Liver (tissue), 9 donors: ENCODE data around the gene GRID1. TPM values are rescaled to one million over a fixed set of nuclear protein-coding genes. Genes with fewer than 3 reads are reported as not detected.

Experiments used
- DNase-seq: peaks from one replicate; pipeline ENCODE4 v3.0.0-alpha.2; 2017; ENCODE audit warnings: low spot score
- H3K27ac ChIP-seq, 2 donors: one replicate each; pipeline ENCODE4 v1.7.0; 2013; ENCODE audit warnings: inconsistent platforms in 2 of 2, low read length in 2 of 2, control low read depth in 1 of 2, low read depth in 1 of 2, mild to moderate bottlenecking in 1 of 2
- H3K27me3 ChIP-seq, 4 donors: one replicate each; pipeline versions ENCODE4 v1.6.1 to v1.7.0; 2013; ENCODE audit warnings: low read length in 3 of 4, inconsistent platforms in 1 of 4, mild to moderate bottlenecking in 1 of 4, moderate library complexity in 1 of 4; ENCODE audit not compliant: control insufficient read depth in 4 of 4, insufficient read depth in 4 of 4
- H3K36me3 ChIP-seq, 4 donors: one replicate each; pipeline versions ENCODE4 v1.6.1 to v1.7.0; 2013; ENCODE audit warnings: low read length in 3 of 4, mild to moderate bottlenecking in 3 of 4, low read depth in 1 of 4, moderate library complexity in 1 of 4; ENCODE audit not compliant: control insufficient read depth in 4 of 4, insufficient read depth in 3 of 4
- H3K4me1 ChIP-seq, 4 donors: one replicate each; pipeline versions ENCODE4 v1.6.1 to v1.7.0; 2013; ENCODE audit warnings: low read length in 3 of 4, mild to moderate bottlenecking in 3 of 4, moderate library complexity in 1 of 4; ENCODE audit not compliant: control insufficient read depth in 4 of 4, insufficient read depth in 4 of 4
- H3K4me3 ChIP-seq, 3 donors: one replicate each; pipeline versions ENCODE4 v1.6.1 to v1.7.0; 2013; ENCODE audit warnings: low read length in 3 of 3, control low read depth in 1 of 3, low read depth in 1 of 3, mild to moderate bottlenecking in 1 of 3
- H3K9ac ChIP-seq, 2 donors: one replicate each; pipeline ENCODE4 v1.7.0; 2013; ENCODE audit warnings: low read length in 2 of 2, mild to moderate bottlenecking in 2 of 2, moderate library complexity in 2 of 2, control low read depth in 1 of 2, low read depth in 1 of 2
- H3K9me3 ChIP-seq, 4 donors: one replicate each; pipeline versions ENCODE4 v1.6.1 to v1.7.0; 2013; ENCODE audit warnings: low read length in 3 of 4; ENCODE audit not compliant: control insufficient read depth in 4 of 4
- ATF3 ChIP-seq: IDR thresholded peaks from 2 replicates; pipeline ENCODE4 v1.6.1; 2016; ENCODE audit warnings: antibody characterized with exemption
- CTCF ChIP-seq: fragments of 150-350 bp; IDR thresholded peaks from 2 replicates; pipeline ENCODE4 v1.5.1; 2017; ENCODE audit warnings: improper control_type of control experiment, low read depth, low read length; ENCODE audit not compliant: missing input control
- FOXA2 ChIP-seq: IDR thresholded peaks from 2 replicates; pipeline ENCODE4 v1.6.1; 2016; ENCODE audit warnings: antibody characterized with exemption
- HNF4A ChIP-seq, 2 donors: conservative IDR thresholded peaks; 2 replicates each; pipeline ENCODE4 v1.6.1; 2016; ENCODE audit warnings: antibody characterized with exemption in 2 of 2, mild to moderate bottlenecking in 2 of 2
- JUND ChIP-seq, 2 donors: IDR thresholded peaks; 2 replicates each; pipeline ENCODE4 v1.6.1; 2016; ENCODE audit warnings: antibody characterized with exemption in 2 of 2
- MAX ChIP-seq: IDR thresholded peaks from 2 replicates; pipeline ENCODE4 v1.6.1; 2016; ENCODE audit warnings: antibody characterized with exemption
- RAD21 ChIP-seq, 2 donors: IDR thresholded peaks; 2 replicates each; pipeline ENCODE4 v1.6.1; 2016; ENCODE audit warnings: antibody characterized with exemption in 2 of 2, mild to moderate bottlenecking in 2 of 2
- REST ChIP-seq: IDR thresholded peaks from 2 replicates; pipeline ENCODE4 v1.6.1; 2016; ENCODE audit warnings: antibody characterized with exemption, mild to moderate bottlenecking
- TAF1 ChIP-seq: conservative IDR thresholded peaks from 2 replicates; pipeline ENCODE4 v1.6.1; 2016; ENCODE audit warnings: antibody characterized with exemption, mild to moderate bottlenecking
- YY1 ChIP-seq: IDR thresholded peaks from 2 replicates; pipeline ENCODE4 v1.6.1; 2016; ENCODE audit warnings: antibody characterized with exemption, mild to moderate bottlenecking
- ZBTB33 ChIP-seq: IDR thresholded peaks from 2 replicates; pipeline ENCODE4 v1.6.1; 2016; ENCODE audit warnings: antibody characterized with exemption
- WGBS: extraction: QIAGEN DNeasy Blood & Tissue Kit; methylation state at CpG from one replicate; pipeline ENCODE4 v1.1.7; 2013; 5-methylcytosine and 5-hydroxymethylcytosine counted together
- polyA plus RNA-seq, 2 donors: library from polyadenylated mRNA; stranded (reverse) in 1 of 2; unstranded in 1 of 2; fragments of 200-250 nt in 1 of 2; fragments of >200 nt in 1 of 2; fragmentation: Nextera tagmentation in 1 of 2; extraction: Ambion mirVana in 1 of 2; gene quantifications; one replicate each; pipeline versions ENCODE4 v1.2.1 to v1.2.3, GENCODE V29; 2013 to 2015
- total RNA-seq, 2 donors: library from RNA; depleted of rRNA; stranded (reverse); fragments of >200 nt; gene quantifications; one replicate each; pipeline ENCODE4 v1.2.3, GENCODE V29; 2014
- donor health status: healthy.
- donor health status: healthy.
- donor health status: healthy.
- donor health status: healthy.
- donor health status: healthy.

The GRID1 gene
- total and polyA plus RNA-seq, 4 donors: 0.09 to 0.17 (median 0.14) TPM; not detected in 1

GRCh38 chr10:86345296-86345858, 21.2 kb downstream of the GRID1 start (continued):
- TF ChIP-seq ZBTB33 (no peak), YY1 (no peak), MAX (no peak)

- no peaks in the 10 kb centered on the region for H3K4me1 ChIP-seq
- TF ChIP-seq ATF3: no peak
- TF ChIP-seq RAD21 (IDR thresholded peaks at IDR 0.05): no peak
- TF ChIP-seq YY1: no peak
- TF ChIP-seq FOXA2: no peak
- TF ChIP-seq ZBTB33: no peak
- no peak for TF ChIP-seq TAF1
- TF ChIP-seq HNF4A (conservative IDR thresholded peaks at IDR 0.05): no peak
- no peak for TF ChIP-seq JUND (IDR thresholded peaks at IDR 0.05)
- TF ChIP-seq REST: no peak
- TF ChIP-seq CTCF: no peak
- no peaks in the 10 kb centered on the region for H3K9me3 ChIP-seq
- H3K4me3 ChIP-seq: no peak overlapping the region
- H3K27ac ChIP-seq: no peak overlapping the region
- 70% methylated on average over 6 of the region's 6 CpGs for WGBS
- no peaks in the 10 kb centered on the region for H3K36me3 ChIP-seq
- no peak overlapping the region for H3K9ac ChIP-seq
- no peak for DNase-seq
- no peaks in the 10 kb centered on the region for H3K27me3 ChIP-seq
Measured at GRCh38 chr10:86344714-86345161, 21.9 kb downstream of the GRID1 start.
